Vagina (tissue), 2 donors: ENCODE results near the gene PHC2. TPM values are rescaled to one million over a fixed set of nuclear protein-coding genes. Genes with fewer than 3 reads are reported as not detected.
A peak's percentile ranks its signal among the peaks of the same experiment; 100 is the strongest.

Experiments used
- DNase-seq, 2 donors: peaks; one replicate each; pipeline ENCODE4 v3.0.0-alpha.2; 2017; ENCODE audit errors: extremely low spot score in 2 of 2
- H3K27ac ChIP-seq: fragments of 200-600 bp; sonication (generic); one replicate; pipeline ENCODE4 v1.5.1; 2019
- H3K27me3 ChIP-seq: fragments of 200-600 bp; sonication (generic); one replicate; pipeline ENCODE4 v1.5.1; 2019
- H3K36me3 ChIP-seq, 2 donors: fragments of 200-600 bp; sonication (generic); one replicate each; pipeline ENCODE4 v1.5.1; 2017 to 2019
- H3K4me1 ChIP-seq: fragments of 200-600 bp; sonication (generic); one replicate; pipeline ENCODE4 v1.5.1; 2019
- H3K4me3 ChIP-seq, 2 donors: fragments of 200-600 bp; sonication (generic); 1 replicate in 1 of 2; 2 replicates in 1 of 2; pipeline ENCODE4 v1.5.1; 2016 to 2019
- H3K9me3 ChIP-seq: fragments of 200-600 bp; sonication (generic); one replicate; pipeline ENCODE4 v1.5.1; 2019
- CTCF ChIP-seq, 3 experiments: fragments of 450-650 bp in 2 of 3; fragments of 200-600 bp in 1 of 3; sonication (generic) in 1 of 3; IDR thresholded peaks; one replicate each; pipeline ENCODE4 v1.5.1; 2017 to 2019; ENCODE audit warnings: antibody characterized with exemption in 3 of 3, mild to moderate bottlenecking in 2 of 3, moderate library complexity in 2 of 3
- POLR2A ChIP-seq, 2 donors: fragments of 450-650 bp; IDR thresholded peaks; one replicate each; pipeline ENCODE4 v1.6.1; 2017; ENCODE audit warnings: antibody characterized with exemption in 2 of 2, mild to moderate bottlenecking in 2 of 2, moderate library complexity in 2 of 2
- POLR2AphosphoS5 ChIP-seq, 2 donors: sonication (generic); formaldehyde crosslinking; IDR thresholded peaks; one replicate each; pipeline ENCODE4 v1.9.0; 2017; ENCODE audit warnings: antibody characterized with exemption in 2 of 2, mild to moderate bottlenecking in 2 of 2, low read depth in 1 of 2; ENCODE audit not compliant: insufficient read depth in 1 of 2
- intact Hi-C: fragments of 100-400 bp; cut with DNase I; formaldehyde crosslinking; loops from one replicate; pipeline ENCODE4 v1.15.1; 2023
- microRNA counts, 2 donors: library from miRNA; unstranded; fragments of <30 nt; microRNA quantifications; one replicate each; lab custom pipeline; 2016 to 2017
- microRNA-seq: library from miRNA; unstranded; fragments of <30 nt; microRNA quantifications from one replicate; pipeline ENCODE4, GENCODE V29; 2017; ENCODE audit warnings: borderline number of aligned reads, borderline replicate concordance
- small RNA-seq: library from RNA; depleted of rRNA; stranded (forward); fragments of <200 nt; gene quantifications from one replicate; pipeline ENCODE3, GENCODE V24; 2016
- total RNA-seq: library from RNA; depleted of rRNA; stranded (reverse); fragments of >200 nt; gene quantifications from one replicate; pipeline ENCODE4 v1.2.3, GENCODE V29; 2016

Gene PHC2
- total RNA-seq, 1 donor from 2014 or later: 97.2 TPM

GRCh38 chr1:33275195-33275594 lies 155.7 kb downstream of the PHC2 start:
- no peak overlapping the region for H3K4me3 ChIP-seq
- H3K9me3 ChIP-seq: no peaks in the 10 kb centered on the region
- H3K27me3 ChIP-seq: no peaks in the 10 kb centered on the region
- DNase-seq: no peak
- no peak for TF ChIP-seq POLR2AphosphoS5 (IDR thresholded peaks at IDR 0.05; ENCODE audit: insufficient read depth in 1 of 2, low read depth in 1 of 2)
- TF ChIP-seq CTCF (IDR thresholded peaks at IDR 0.05): no peak
- no peak for TF ChIP-seq POLR2A (IDR thresholded peaks at IDR 0.05)
- peaks cover 24% of the 10 kb centered on the region for H3K4me1 ChIP-seq
- peaks cover 0 to 25% of the 10 kb centered on the region in 2 donors for H3K36me3 ChIP-seq
- intact Hi-C loops: no loop called here
- no peak overlapping the region for H3K27ac ChIP-seq

GRCh38 chr1:33274446-33274845 lies 156.4 kb downstream of the PHC2 start:
- Histone ChIP-seq H3K4me1 (peaks cover 31% of the 10 kb centered on the region), H3K9me3 (no peaks in the 10 kb centered on the region), H3K36me3 (peaks cover 0 to 20% of the 10 kb centered on the region in 2 donors), H3K27ac (no peak overlapping the region), H3K4me3 (no peak overlapping the region), H3K27me3 (no peaks in the 10 kb centered on the region)
- no peak for TF ChIP-seq CTCF (IDR thresholded peaks at IDR 0.05)
- TF ChIP-seq POLR2AphosphoS5 (IDR thresholded peaks at IDR 0.05; ENCODE audit: insufficient read depth in 1 of 2, low read depth in 1 of 2): no peak
- no peak for TF ChIP-seq POLR2A (IDR thresholded peaks at IDR 0.05)
- intact Hi-C loops: no loop called here
- no peak for DNase-seq

GRCh38 chr1:33273961-33274371 lies 156.9 kb downstream of the PHC2 start:
- Histone ChIP-seq H3K4me1 (peaks cover 36% of the 10 kb centered on the region), H3K4me3 (no peak overlapping the region), H3K9me3 (no peaks in the 10 kb centered on the region), H3K27ac (no peak overlapping the region), H3K36me3 (peaks cover 0 to 20% of the 10 kb centered on the region in 2 donors), H3K27me3 (no peaks in the 10 kb centered on the region)
- TF ChIP-seq CTCF (IDR thresholded peaks at IDR 0.05) (no peak), POLR2AphosphoS5 (IDR thresholded peaks at IDR 0.05; ENCODE audit: insufficient read depth in 1 of 2, low read depth in 1 of 2) (no peak), POLR2A (IDR thresholded peaks at IDR 0.05) (no peak)
- DNase-seq: no peak
- intact Hi-C loops: no loop called here

MicroRNAs within 50 kb of the gene (microRNA counts, 767-probe panel; counts per million panel counts)
- microRNA hsa-miR-3605-5p (lab: Ali Mortazavi, UCI): 238 to 261 counts per million in 2 donors

Small RNA genes lying within 50 kb of the gene (microRNA-seq; reads per million reads assigned to microRNA genes)
- 16.8 reads per million, percentile 29 among the genes with 10 or more reads in this experiment for gene MIR3605

Small RNA genes lying within 50 kb of the gene (small RNA-seq; reads per million reads assigned to genes)
- gene RN7SKP16: not detected

Other genes starting within 250 kb of the PHC2 start
- 8.8 TPM for gene TRIM62, start 249.1 kb downstream of the PHC2 start, total RNA-seq
- 24.6 TPM for gene ZNF362, start 174.6 kb downstream of the PHC2 start, total RNA-seq
- not detected for gene A3GALT2, start 110.0 kb downstream of the PHC2 start, total RNA-seq
- 4.4 TPM for gene ZSCAN20, start 41.5 kb upstream of the PHC2 start, total RNA-seq